COLO668 (cell line): ENCODE measurements around the gene KCNAB2.

ENCODE experiments used
- DNase-seq: peaks from one replicate; lab custom pipeline; 2025; ENCODE audit not compliant: unreplicated experiment; lab: John Stamatoyannopoulos, UW

Gene KCNAB2

GRCh38 chr1:6029351-6029750, 16.3 kb upstream of the KCNAB2 start:
- no peak for DNase-seq

- peak; percentile 24 for DNase-seq
Measured at GRCh38 chr1:6030132-6030531, 15.6 kb upstream of the KCNAB2 start.

GRCh38 chr1:6030547-6031261, 15.0 kb upstream of the KCNAB2 start:
- no peak for DNase-seq

- no peak for DNase-seq
Measured at GRCh38 chr1:6033124-6033523, 12.6 kb upstream of the KCNAB2 start.

- DNase-seq = peak; percentile 72
Measured at GRCh38 chr1:6033986-6034749, 11.5 kb upstream of the KCNAB2 start.

GRCh38 chr1:6034750-6035096, 11.0 kb upstream of the KCNAB2 start:
- no peak for DNase-seq

- no peak for DNase-seq
Measured at GRCh38 chr1:6035303-6035702, 10.4 kb upstream of the KCNAB2 start.

- no peak for DNase-seq
Measured at GRCh38 chr1:6035719-6036118, 10.0 kb upstream of the KCNAB2 start.

GRCh38 chr1:6037338-6037762, 8.3 kb upstream of the KCNAB2 start:
- peak; percentile 36 for DNase-seq

- no peak for DNase-seq
Measured at GRCh38 chr1:6038603-6039002, 7.1 kb upstream of the KCNAB2 start.

GRCh38 chr1:6039031-6039430, 6.7 kb upstream of the KCNAB2 start:
- DNase-seq = no peak

- no peak for DNase-seq
Measured at GRCh38 chr1:6040444-6040843, 5.2 kb upstream of the KCNAB2 start.

- DNase-seq = no peak
Measured at GRCh38 chr1:6040861-6041415, 4.8 kb upstream of the KCNAB2 start.

GRCh38 chr1:6041432-6042062, 4.1 kb upstream of the KCNAB2 start:
- peak; percentile 62 for DNase-seq

GRCh38 chr1:6043561-6043960, 2.1 kb upstream of the KCNAB2 start:
- no peak for DNase-seq

- no peak for DNase-seq
Measured at GRCh38 chr1:6044481-6045109, 1.1 kb upstream of the KCNAB2 start.

GRCh38 chr1:6045110-6045502, 582 bp upstream of the KCNAB2 start:
- DNase-seq = no peak

GRCh38 chr1:6046279-6046678, 591 bp downstream of the KCNAB2 start:
- DNase-seq = no peak

GRCh38 chr1:6048179-6048867, 2.6 kb downstream of the KCNAB2 start:
- peak; percentile 81 for DNase-seq

- no peak for DNase-seq
Measured at GRCh38 chr1:6049419-6049818, 3.7 kb downstream of the KCNAB2 start.

GRCh38 chr1:6051423-6051822, 5.7 kb downstream of the KCNAB2 start:
- no peak for DNase-seq
